Keratinocyte (primary cell): ENCODE results near the gene NAA25. TPM values are rescaled to one million over a fixed set of nuclear protein-coding genes. Genes with fewer than 3 reads are reported as not detected.
A peak's percentile ranks its signal among the peaks of the same experiment; 100 is the strongest.

Experiments
- DNase-seq: peaks from one replicate; pipeline ENCODE4 v3.0.0-alpha.2; 2011; ENCODE audit warnings: low read depth, missing footprints, low spot score
- FAIRE-seq: peaks from 2 replicates; lab custom pipeline; 2011; peaks lifted over from hg19 to GRCh38; lab: Jason Lieb, UNC
- H2AFZ ChIP-seq: 2 replicates; pipeline ENCODE4 v1.6.0; 2012; ENCODE audit warnings: low read length, control low read depth, inconsistent platforms; ENCODE audit not compliant: control insufficient read depth
- H3K27ac ChIP-seq: 2 replicates; pipeline ENCODE4 v1.5.1; 2011; ENCODE audit warnings: low read length; ENCODE audit not compliant: control insufficient read depth, insufficient read depth
- H3K27me3 ChIP-seq: 3 replicates; pipeline ENCODE4 v1.6.0; 2011; ENCODE audit warnings: low read length; ENCODE audit not compliant: control insufficient read depth, insufficient read depth; ENCODE audit errors: extremely low read depth
- H3K36me3 ChIP-seq, 2 experiments: 2 replicates in 1 of 2; 3 replicates in 1 of 2; pipeline ENCODE4 v1.5.1; 2011; ENCODE audit warnings: low read length in 2 of 2, mild to moderate bottlenecking in 1 of 2; ENCODE audit not compliant: control insufficient read depth in 2 of 2, insufficient read depth in 2 of 2; ENCODE audit errors: extremely low read depth in 1 of 2
- H3K4me1 ChIP-seq: 3 replicates; pipeline ENCODE4 v1.5.1; 2011; ENCODE audit warnings: low read length; ENCODE audit not compliant: control insufficient read depth, insufficient read depth; ENCODE audit errors: extremely low read depth
- H3K4me2 ChIP-seq: 3 replicates; pipeline ENCODE4 v1.6.0; 2011; ENCODE audit warnings: low read depth, low read length; ENCODE audit not compliant: control insufficient read depth, insufficient read depth; ENCODE audit errors: extremely low read depth
- H3K4me3 ChIP-seq, 3 experiments: fragments of 200-600 bp in 1 of 3; sonication (generic) in 1 of 3; 2 replicates in 2 of 3; 3 replicates in 1 of 3; pipeline ENCODE4 v1.5.1; 2011 to 2016; ENCODE audit warnings: low read length in 3 of 3, mild to moderate bottlenecking in 3 of 3, control low read depth in 2 of 3, inconsistent platforms in 1 of 3, low read depth in 1 of 3, mixed read lengths in 1 of 3, mixed run types in 1 of 3, moderate library complexity in 1 of 3; ENCODE audit not compliant: control insufficient read depth in 2 of 3, insufficient read depth in 2 of 3; ENCODE audit errors: extremely low read depth in 1 of 3
- H3K79me2 ChIP-seq: 2 replicates; pipeline ENCODE4 v1.6.0; 2012; ENCODE audit warnings: low read length; ENCODE audit not compliant: control insufficient read depth, insufficient read depth
- H3K9ac ChIP-seq: 3 replicates; pipeline ENCODE4 v1.6.0; 2011; ENCODE audit warnings: low read length; ENCODE audit not compliant: control insufficient read depth, insufficient read depth; ENCODE audit errors: extremely low read depth
- H3K9me1 ChIP-seq: 3 replicates; pipeline ENCODE4 v1.6.0; 2011; ENCODE audit warnings: low read length; ENCODE audit not compliant: control insufficient read depth, insufficient read depth; ENCODE audit errors: extremely low read depth
- H3K9me3 ChIP-seq: 2 replicates; pipeline ENCODE4 v1.5.1; 2012; ENCODE audit warnings: low read depth, low read length; ENCODE audit not compliant: control insufficient read depth
- H4K20me1 ChIP-seq: 3 replicates; pipeline ENCODE4 v1.6.0; 2011; ENCODE audit warnings: low read length; ENCODE audit not compliant: control insufficient read depth, insufficient read depth; ENCODE audit errors: extremely low read depth
- CTCF ChIP-seq, 3 experiments: IDR thresholded peaks in 1 of 3; conservative IDR thresholded peaks in 1 of 3; optimal IDR thresholded peaks in 1 of 3; 2 replicates in 2 of 3; 3 replicates in 1 of 3; pipeline versions ENCODE3 to v1.5.1; 2011; ENCODE audit warnings: low read length in 3 of 3, mild to moderate bottlenecking in 3 of 3, moderate library complexity in 2 of 3, control low read depth in 1 of 3, inconsistent platforms in 1 of 3; ENCODE audit not compliant: insufficient read depth in 2 of 3; ENCODE audit errors: extremely low read depth in 1 of 3
- EZH2 ChIP-seq: IDR thresholded peaks from one replicate; pipeline ENCODE4 v1.6.1; 2012; ENCODE audit warnings: inconsistent platforms, mild to moderate bottlenecking, low read length, moderate library complexity
- dilution Hi-C: fragments of 300-500 bp; cut with MboI; formaldehyde crosslinking; loops from one replicate; pipeline ENCODE4 v1.7.0; 2020; ENCODE audit warnings: low sequenced_read_pairs; ENCODE audit not compliant: extremely low pct_ligation_motif_present
- polyA plus RNA-seq, 5 experiments: library from polyadenylated mRNA; depleted of rRNA in 3 of 5; stranded (reverse) in 3 of 5; stranded (forward) in 1 of 5; unstranded in 1 of 5; fragments of >200 nt; gene quantifications; 1 replicate in 1 of 5; 2 replicates in 3 of 5; 3 replicates in 1 of 5; pipeline versions ENCODE4 v1.2.1 to v1.2.3, GENCODE V29; 2011 to 2012; ENCODE audit warnings: missing spikeins in 2 of 5, low read depth in 1 of 5, low replicate concordance in 1 of 5

Gene NAA25
- polyA plus RNA-seq, 1 donor (not counting 4 experiments of a cell fraction or from before 2014, with no cell fraction given) = 26.1 TPM

- Histone ChIP-seq H3K4me2 (peak overlapping the region; percentile 99), H4K20me1 (no peaks in the 10 kb centered on the region), H3K9me1 (peaks cover 2% of the 10 kb centered on the region), H3K4me3 (peak overlapping the region; percentile 86 to 93 (median 89)), H3K27me3 (no peaks in the 10 kb centered on the region), H3K4me1 (peaks cover 52% of the 10 kb centered on the region), H2AFZ (peak overlapping the region; percentile 87), H3K9ac (peak overlapping the region; percentile 94), H3K79me2 (peaks cover 28% of the 10 kb centered on the region), H3K36me3 (no peaks in the 10 kb centered on the region), H3K9me3 (no peaks in the 10 kb centered on the region), H3K27ac (peak overlapping the region; percentile 80)
- FAIRE-seq = no peak
- no peak for DNase-seq
- TF ChIP-seq CTCF (optimal IDR thresholded peaks at IDR 0.05 in 1 of 3, IDR thresholded peaks at IDR 0.05 in 1 of 3, conservative IDR thresholded peaks at IDR 0.05 in 1 of 3; ENCODE audit: extremely low read depth in 1 of 3, insufficient read depth in 2 of 3, low read length in 3 of 3) (no peak), EZH2 (no peak)
- dilution Hi-C loops = no loop called here
Observed at GRCh38 chr12:112126000-112126438, 17.4 kb upstream of the NAA25 start.

- H3K4me3 ChIP-seq = peak within 1 kb of the TSS; percentile 86 to 93 (median 89)
- H3K9me1 ChIP-seq = peaks cover 2% of the 10 kb centered on the region
- no peaks in the 10 kb centered on the region for H3K27me3 ChIP-seq
- no peaks in the 10 kb centered on the region for H3K9me3 ChIP-seq
- peak within 1 kb of the TSS; percentile 87 for H2AFZ ChIP-seq
- no peaks in the 10 kb centered on the region for H3K36me3 ChIP-seq
- peak within 1 kb of the TSS; percentile 99 for H3K4me2 ChIP-seq
- TF ChIP-seq EZH2 = no peak
- no peak for TF ChIP-seq CTCF (optimal IDR thresholded peaks at IDR 0.05 in 1 of 3, IDR thresholded peaks at IDR 0.05 in 1 of 3, conservative IDR thresholded peaks at IDR 0.05 in 1 of 3; ENCODE audit: extremely low read depth in 1 of 3, insufficient read depth in 2 of 3, low read length in 3 of 3)
- FAIRE-seq (peak; percentile 39), DNase-seq (peak; percentile 75)
- H4K20me1 ChIP-seq = no peaks in the 10 kb centered on the region
- H3K79me2 ChIP-seq = peaks cover 26% of the 10 kb centered on the region
- peak within 1 kb of the TSS; percentile 94 for H3K9ac ChIP-seq
- dilution Hi-C loops = no loop called here
- H3K27ac ChIP-seq = peak within 1 kb of the TSS; percentile 80
- peaks cover 46% of the 10 kb centered on the region for H3K4me1 ChIP-seq
Observed at GRCh38 chr12:112125250-112125999, 16.8 kb upstream of the NAA25 start, which contains the start of gene TRAFD1. Gene TRAFD1 (plus strand): TSS chr12:112125560. CDS start chr12:112130523, 4,963 bp downstream.
